HG02610 (cell line): ENCODE results near the gene TNIP1.

ENCODE experiments used
- ATAC-seq: cut with Tn5 transposase; IDR thresholded peaks from one replicate; pipeline ENCODE4 v1.9.1; 2021; ENCODE audit warnings: mild to moderate bottlenecking, moderate library complexity; ENCODE audit not compliant: unreplicated experiment

Gene TNIP1

DNA sequence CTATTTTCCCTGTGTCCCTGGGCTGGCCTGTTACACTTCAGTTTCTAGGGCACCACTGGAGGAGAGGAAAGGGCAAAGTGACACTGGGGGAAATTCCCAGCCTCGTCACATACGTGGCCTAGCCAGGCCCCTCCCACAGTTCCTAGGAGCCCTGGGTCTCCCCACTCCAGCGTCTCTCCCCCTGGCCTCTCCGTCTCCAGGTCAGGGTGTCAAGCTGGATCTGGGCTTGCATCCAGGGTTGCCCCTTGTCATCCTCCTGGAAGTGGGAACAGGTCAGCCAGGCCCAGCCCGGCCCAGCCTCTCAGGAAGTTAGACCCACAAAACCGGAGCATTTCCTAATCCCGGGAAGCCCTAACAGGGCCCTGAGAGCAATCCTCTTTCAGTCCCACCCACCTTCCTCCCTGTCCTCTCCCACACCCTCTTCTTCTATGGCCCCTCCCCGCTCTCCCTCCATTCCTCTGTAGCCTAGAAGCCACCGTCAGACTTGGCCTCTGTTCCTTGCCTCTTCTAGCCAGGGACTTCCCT, 4.7 kb upstream of the TNIP1 start:
- peak; percentile 25 for ATAC-seq

DNA sequence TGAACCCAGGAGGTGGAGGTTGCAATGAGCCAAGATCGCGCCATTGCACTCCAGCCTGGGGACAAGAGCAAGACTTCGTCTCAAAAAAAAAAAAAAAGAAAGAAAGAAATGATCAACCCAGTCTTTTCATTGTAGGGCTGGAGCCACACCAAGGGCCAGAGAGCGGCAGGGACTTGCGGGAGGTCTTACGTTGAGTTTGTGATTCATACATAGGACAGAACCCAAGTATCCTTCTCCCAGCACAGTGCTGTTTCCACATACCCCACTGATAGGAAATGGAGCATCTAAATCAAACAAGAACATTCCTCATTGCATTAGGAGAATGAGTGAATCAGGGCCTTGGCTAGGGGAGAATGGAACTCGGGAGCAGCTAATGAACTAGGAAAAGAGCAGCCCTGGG, 3.5 kb upstream of the TNIP1 start:
- no peak for ATAC-seq

DNA sequence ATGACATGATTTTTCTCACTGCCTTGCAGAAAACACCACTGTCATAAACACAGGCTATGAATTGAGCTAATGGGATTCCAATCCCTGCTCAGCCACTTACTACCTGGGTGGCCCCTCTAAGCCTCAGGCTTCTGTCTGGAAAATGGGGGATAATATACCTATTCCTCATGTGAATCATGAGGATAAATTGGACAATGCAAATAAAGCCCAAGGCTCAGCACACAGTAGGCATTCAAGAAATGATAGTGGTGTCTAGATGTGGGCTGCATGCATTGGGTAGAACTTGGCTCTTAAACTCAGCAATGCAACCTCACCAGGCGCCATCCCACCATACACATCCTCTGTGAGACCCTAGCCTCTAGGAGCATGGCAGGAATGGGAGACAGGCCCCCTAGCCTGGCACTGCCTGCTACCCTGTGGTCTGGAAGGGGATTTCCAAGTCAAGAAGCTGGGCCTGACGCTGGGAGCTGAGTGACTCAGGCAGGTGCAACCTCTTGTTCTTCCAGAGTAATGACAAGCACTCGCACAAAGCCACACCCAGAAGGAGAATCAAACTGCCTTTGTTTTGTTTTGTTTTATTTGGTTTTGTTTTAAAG, 2.3 kb upstream of the TNIP1 start:
- ATAC-seq, result no peak

DNA sequence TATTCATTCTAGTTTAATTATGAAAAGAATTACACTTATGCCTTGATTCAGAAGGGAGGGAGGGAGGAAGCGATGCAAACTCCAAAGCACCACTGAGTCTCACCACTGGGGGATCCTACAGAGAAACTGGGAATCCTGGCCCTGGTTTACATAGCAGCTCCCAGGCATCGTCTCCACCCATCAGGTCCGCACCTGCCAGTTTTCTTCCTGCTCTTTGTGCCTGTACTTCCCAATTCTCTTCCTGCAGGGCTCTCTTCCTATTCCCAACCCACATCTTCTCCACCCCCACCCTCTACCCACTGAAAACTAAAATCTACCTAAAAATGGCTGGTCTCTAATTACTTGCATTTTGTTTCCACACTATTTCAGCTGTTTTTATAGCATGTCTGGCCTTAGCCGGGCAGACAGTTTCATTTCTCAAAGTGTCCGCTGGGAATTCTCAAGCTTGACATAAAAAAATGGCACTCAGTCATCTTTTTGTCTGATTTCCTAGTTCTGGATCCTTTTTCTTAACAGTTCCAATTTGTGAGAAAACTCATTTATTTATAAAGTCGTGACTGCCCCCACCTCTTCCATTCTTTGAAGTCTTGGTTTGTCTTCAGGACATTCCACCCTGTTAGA, 1.6 kb upstream of the TNIP1 start:
- ATAC-seq, result no peak

DNA sequence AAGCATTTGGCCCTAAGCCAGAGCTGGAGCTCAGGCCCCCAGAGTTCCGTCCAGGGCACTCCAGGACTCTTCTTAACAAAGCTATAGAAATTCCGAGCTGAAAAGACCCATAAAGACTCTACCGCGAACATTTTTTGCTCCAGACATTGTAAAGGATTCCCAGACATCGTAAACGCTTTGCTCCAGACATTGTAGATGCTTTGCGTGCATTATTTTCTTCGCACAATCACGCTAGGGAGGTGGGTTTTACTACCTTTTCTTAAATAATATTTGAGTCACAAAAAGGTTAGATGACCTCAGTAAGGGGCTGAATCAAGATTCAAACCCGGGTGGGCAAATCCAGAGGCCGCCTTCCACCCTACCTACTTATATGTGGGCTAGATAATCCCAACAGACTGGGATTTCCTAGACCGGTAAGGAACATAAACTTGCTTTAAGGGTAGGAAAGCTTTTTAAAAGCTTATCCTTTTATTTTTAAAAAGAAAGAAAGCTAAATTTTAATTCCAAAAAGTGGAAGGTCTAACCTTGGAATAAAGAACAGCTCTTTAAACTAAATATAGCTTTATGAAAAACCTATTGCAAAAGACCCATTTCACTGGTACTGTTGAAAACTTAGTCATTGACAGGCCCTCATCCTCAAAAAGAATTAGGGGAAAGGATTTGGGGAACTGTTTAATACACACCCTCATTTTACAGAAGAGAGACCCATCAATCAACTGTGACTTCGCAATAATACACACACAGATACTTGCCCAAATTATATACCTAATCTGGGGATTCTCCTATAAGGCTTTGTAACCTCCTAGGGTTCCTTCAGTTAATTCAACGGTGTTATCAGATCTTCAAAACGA, 822 bp upstream of the TNIP1 start:
- ATAC-seq, result no peak

DNA sequence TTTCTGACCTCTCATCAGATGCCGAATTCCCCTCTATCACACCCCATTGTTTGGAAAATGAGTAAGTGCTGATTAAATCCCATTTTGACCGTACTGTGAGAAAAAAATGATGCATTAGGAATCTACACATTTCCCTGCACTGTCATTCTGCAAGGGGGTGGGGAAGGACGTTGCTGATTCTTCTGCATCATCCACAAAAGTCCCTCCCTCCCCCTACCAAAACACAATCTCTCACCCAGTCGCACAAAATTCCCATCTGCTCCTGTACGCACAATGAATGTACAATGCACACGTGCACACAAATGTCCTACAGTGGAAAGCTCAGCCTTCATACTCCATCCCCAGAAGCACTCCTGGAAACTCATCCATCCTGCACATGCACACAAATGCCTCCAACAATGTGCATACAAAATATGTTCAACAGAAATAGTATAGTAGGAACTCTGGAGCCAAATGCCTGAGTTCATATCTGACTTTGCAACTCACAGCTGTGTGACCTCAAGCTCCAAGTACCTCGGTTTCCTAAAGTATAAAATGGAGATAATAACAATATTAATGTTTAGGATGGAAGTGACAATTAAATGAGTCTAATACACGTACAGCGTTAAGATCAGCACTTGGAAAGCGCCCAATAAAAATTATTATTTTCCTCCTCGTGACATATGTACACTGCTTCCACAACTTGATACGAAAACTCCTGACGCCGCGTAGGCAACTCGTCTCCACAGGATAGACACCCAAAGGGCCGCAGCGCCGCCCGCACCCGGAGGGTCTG, 809 bp downstream of the TNIP1 start:
- ATAC-seq, result no peak

DNA sequence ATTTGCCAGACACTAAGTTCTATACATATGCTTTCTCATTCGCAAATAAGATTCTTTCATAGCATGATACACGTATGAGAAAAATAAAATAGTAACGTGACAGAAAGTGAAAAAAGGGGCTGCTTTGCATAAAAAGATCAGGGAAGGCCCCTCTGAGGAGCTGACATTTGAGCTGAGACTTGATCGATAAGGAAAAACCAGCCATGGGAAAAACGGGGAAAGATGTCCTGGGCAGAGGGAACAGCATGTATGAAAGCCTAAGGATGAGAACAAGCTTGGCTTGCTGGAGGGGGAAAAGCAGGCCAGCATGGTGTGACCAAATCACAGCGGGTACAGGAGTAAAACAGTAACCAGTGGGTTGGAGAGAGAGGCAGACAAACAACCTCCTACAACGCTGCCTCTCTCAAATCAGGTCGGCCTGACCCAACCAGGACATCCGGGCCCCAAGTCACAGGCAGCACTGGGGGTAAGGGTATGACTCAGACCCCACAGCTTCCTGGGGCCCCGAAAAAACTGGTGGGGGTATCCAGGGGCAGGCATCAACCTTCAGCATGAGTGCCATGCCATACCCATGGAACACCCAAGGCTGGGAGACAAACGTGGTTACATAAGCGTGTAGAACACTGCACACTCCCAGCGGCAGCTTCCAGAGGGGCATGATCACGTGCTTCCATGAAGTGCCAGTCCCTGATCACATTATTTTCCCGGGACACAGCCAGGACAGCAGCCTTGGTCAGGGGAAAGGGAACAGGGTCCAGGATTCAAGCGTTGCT, 2.2 kb downstream of the TNIP1 start:
- peak; percentile 49 for ATAC-seq

DNA sequence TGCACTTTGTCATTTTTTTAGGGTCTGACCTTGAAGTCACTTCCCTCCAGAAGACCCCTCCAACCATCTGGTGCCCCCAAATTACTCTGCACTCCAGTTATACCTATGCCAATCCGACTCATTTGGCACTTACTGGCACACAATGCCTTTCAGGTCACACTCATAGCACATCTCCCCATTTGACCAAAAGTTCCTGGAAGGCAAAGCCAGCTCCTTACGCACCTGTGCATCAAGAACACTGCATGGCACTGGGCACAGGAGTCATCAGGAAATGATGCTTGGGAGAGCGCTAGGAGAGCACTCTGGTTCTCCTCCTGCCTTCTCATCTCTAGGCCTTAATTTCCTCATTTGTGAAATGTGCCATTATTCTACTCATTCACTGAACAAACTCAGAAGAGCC, 2.9 kb downstream of the TNIP1 start:
- ATAC-seq, result no peak

DNA sequence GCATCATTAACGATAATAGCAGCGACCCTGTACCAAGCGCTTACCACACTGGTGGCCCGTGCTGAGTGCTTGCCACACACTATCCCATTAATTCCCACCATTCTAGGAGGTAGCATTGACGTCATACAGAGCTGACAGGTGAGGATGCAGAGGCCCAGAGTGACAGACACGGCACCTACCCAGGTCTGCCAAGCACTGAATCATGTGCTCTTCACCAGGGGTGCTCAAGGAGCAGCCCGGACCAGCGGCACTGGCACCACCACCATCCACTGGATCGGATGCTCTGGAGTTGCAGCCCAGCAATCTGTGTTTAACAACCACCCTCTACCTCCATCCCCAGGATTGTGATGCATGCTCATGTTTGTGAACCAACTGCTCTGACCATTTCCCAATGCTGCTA, 3.4 kb downstream of the TNIP1 start:
- no peak for ATAC-seq

DNA sequence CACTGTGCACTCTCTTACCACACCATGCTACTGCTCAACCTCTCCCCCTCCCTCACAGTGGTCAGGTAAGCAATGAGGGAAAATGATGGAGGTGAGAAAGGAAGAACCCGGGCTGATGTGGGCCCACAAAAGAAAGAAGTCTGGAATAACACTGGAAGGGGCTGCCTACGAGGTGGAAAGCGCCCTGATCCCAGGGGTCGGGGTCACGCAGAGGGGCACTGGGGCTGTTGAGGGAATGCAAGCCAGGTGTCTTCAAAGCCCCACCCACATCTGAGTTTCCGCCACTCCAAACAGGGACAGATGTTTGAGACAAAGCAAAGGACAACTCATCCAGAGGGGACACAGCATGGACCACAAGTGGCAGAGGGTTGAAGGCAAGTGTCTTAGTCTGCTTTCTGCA, 4.2 kb downstream of the TNIP1 start:
- ATAC-seq, result no peak

DNA sequence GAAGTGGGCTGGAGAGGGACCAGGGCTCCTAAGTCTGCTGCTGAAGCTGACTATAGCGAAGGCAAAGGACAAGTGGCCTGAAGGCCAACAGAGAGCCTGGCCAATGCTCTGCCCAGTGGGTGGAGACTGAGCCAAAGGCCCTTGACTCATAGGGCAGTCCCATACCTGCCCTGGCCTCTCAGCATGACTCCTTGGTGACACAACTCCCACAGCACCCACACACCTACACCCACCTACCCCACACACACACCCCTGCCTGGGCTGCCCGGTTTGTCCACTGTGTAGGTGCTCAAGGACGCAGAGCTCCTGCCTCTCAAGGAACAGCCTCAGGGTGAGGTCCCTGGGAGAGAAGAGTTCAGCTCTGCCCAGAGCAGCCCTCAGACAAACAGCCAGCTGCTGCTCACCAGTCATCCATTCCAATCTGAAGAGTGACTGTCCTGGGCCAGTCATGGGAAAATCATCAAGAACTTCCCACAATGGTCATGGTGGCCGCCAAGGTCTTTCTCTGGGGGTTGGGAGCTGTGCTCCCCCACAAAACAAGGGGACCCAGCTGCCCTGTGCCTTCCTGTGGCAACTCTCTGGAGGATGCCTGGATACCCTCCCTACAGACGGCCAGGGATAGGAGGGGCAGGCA, 5.0 kb downstream of the TNIP1 start:
- no peak for ATAC-seq

DNA sequence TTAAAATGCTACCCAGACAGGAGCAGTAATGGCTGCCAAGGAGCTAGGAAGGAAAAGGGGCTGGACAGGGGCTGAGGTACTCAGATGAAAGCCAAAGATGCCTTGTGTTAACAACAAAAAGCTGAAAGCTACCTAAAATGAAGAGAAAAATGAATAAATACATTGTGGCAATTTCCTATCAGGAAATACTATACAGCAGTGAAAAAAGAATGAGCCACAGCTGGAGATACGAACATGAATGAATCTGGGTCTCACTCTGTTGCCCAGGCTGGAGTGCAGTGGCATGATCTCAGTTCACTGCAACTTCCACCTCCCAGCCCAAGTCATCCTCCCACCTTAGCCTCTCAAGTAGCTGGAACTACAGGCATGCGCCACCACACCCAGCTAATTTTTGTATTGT, 6.3 kb downstream of the TNIP1 start:
- ATAC-seq, result no peak

DNA sequence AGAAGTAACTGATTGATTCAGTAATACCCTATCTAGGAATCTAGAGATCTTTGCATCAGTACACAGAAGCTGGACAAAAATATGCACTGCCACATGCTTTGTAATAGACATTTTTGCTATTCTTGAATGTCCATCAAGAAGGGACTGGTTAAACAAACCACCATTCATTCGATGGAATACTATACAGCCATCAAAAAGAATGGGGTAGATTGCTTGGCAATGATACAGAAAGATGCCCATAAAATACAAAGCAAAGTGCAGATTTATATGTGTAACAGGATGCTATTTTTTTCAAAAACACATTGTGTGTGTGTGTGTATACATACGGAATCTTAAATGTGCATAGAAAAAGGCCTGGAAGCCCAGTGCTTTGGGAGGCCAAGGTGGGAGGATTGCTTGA, 7.6 kb downstream of the TNIP1 start:
- no peak for ATAC-seq

DNA sequence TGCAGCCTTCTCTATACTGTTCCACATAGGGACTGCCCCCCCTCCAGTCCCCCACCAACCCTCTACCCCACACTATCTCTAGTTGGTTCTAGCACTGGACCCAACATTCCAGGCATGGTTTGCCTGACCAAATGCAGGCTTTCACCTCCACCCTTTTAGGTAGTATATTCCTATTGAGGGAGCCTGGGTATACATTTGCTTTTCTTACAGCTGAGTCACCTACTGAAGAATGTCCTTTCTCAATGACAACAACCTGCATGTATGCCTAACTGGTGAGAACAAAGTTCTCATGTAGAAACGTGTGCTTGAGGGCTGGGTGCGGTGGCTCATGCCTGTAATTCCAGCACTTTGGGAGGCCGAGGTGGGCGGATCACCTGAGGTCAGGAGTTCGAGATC, 8.2 kb downstream of the TNIP1 start:
- ATAC-seq, result no peak

DNA sequence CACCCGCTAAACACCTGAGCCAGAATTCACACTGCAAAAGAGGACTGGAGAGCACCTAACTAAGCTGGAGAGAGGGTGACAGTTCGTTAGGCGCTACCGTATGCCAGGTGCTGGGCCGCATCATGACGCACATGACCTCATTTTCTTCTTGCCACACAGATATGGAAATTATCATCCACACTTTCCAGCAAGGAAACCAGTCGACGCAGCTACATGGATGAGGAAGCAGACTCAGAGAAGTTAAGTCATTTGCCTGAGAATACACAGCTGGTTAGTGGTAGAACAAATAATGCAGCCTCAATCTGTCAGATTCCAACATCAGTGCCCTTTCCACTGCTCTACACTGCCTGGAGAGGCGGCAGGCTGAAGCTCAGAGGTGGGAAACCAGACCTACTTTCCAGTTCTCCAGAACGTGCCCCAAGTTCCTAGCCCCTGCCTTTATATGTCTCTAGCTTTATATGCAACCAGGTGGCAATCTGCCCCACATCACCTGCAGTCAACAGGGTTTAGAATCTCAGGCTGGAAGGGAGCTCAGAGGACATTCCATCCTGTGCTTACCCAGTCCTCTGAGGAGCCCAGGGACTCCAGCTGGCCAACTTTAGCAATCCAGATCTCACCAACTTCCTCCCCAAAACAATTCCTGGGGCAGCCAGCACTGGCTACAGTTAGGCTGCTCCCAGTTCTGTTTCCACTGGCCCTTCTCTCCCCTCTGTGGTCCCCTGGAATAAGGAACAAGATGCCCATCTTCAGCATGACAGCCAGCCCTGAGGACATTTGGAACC, 8.8 kb downstream of the TNIP1 start:
- ATAC-seq, result no peak

DNA sequence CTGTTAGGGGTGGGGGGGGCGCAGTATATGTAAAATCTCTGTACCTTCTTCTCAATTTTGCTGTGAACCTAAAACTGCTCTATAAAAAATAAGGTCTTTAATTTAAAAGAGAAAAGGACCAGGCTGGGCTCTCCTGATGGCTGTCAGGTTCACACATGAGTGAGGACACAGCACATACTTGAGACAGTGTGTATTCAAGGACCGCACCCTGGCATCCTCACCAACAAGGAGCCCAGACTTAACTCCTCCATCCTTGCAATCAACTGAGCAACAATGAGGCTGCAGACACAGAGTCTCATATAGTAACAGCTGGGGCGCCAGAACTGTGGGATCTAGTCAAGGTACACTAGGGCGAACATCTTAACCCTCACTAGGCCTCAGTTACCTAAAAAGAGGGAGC, 9.8 kb downstream of the TNIP1 start:
- no peak for ATAC-seq

DNA sequence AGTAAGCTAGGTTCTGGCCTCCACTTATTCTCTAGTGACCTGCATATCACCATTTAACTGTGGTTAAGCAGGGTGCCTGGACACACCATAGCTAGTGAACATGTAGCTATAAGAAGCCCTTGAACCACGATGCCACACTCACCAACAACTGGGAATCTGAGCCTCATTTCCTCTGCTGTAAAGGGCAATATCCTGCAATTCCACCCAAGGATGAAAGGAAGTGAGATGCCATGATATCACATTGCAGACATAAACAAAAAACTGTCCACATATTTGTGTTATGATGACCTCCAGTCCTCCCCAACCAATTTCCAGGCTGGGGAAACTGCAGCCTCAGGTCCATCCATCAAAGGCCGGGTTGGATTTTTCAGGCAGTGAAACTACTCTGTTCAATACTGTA, 10.4 kb downstream of the TNIP1 start:
- no peak for ATAC-seq

DNA sequence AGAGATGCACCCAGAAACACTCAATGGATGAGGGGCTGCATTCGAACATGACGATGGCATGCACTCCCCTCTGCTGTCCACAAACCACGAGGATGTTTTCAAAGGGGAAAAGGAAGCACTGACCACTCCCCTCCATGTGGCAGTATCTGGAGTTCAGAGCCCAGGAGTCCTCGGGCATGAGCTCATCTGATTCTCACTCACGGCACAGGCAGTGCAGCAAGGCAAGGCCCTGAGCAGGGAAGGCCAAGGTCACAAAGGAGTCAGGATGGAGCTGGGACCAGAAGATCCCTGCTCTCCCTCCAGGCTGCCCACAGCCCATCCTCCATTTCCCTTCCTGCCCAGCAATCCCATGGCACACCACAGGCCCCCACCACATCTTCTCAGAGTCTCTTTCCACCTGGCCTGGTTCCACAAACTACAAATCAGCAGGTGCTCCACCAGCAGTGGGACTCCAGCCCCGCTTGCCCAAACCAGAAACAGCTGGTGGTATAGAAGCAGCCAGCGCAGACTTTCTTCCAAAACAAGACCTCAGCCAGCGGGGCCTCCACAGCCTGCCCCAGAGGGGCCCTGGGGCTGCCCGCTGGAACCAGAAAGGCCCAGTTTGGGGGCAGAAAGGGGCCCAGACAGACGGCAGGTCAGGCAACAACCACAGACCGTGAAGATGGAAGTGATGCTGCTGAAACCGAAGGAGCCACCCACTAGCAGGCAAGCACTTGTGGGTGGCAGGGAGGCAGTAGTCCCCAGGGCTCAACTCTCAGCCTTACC, 12.2 kb downstream of the TNIP1 start:
- peak; percentile 52 for ATAC-seq
